Measurements from ENCODE around the gene SNAP29. TPM values are rescaled to one million over a fixed set of nuclear protein-coding genes. Genes with fewer than 3 reads are reported as not detected.

Gene SNAP29
- total RNA-seq, 4 donors from 2014 or later: 8.0 to 25.5 (median 20.3) TPM

- no peak for TF ChIP-seq POLR2A (IDR thresholded peaks at IDR 0.05)
- TF ChIP-seq EP300 (IDR thresholded peaks at IDR 0.05; ENCODE audit: low read depth): no peak
- no peak for TF ChIP-seq POLR2AphosphoS5 (IDR thresholded peaks at IDR 0.05)
- no peak for TF ChIP-seq CTCF (IDR thresholded peaks at IDR 0.05)
- H3K4me3 ChIP-seq: no peak overlapping the region
- no peaks in the 10 kb centered on the region for H3K36me3 ChIP-seq
- intact Hi-C loops (cut with DNase I; ENCODE audit: low total_unique reads): no loop called here
- H3K4me1 ChIP-seq: peaks cover 16 to 50% (median 36%) of the 10 kb centered on the region in 4 donors
- in situ Hi-C loops (cut with MboI; ENCODE audit: low pct_ligation_motif_present in 1 of 4, low pct_unique_long_range_greater_than_20kb in 1 of 4, low sequenced_read_pairs in 3 of 4): no loop called here
- no peak overlapping the region for H3K27ac ChIP-seq
- DNase-seq: no peak
- 84 to 90% methylated on average over 4 of the region's 4 CpGs for WGBS, 2 donors (ENCODE audit: low coverage in 1 of 2)
- no peaks in the 10 kb centered on the region for H3K9me3 ChIP-seq
- H3K27me3 ChIP-seq: no peaks in the 10 kb centered on the region
These were observed 4.6 kb downstream of the SNAP29 start for GRCh38 chr22:20863366-20863765.

GRCh38 chr22:20864186-20864908 is 5.5 kb downstream of the SNAP29 start:
- 90 to 100% methylated on average over 1 to 12 of the region's 12 CpGs for WGBS, 2 donors (ENCODE audit: low coverage in 1 of 2)
- intact Hi-C loops (cut with DNase I; ENCODE audit: low total_unique reads) (no loop called here), in situ Hi-C loops (cut with MboI; ENCODE audit: low pct_ligation_motif_present in 1 of 4, low pct_unique_long_range_greater_than_20kb in 1 of 4, low sequenced_read_pairs in 3 of 4) (no loop called here)
- Histone ChIP-seq H3K27ac (no peak overlapping the region), H3K36me3 (no peaks in the 10 kb centered on the region), H3K4me1 (peaks cover 16 to 49% (median 38%) of the 10 kb centered on the region in 4 donors), H3K4me3 (no peak overlapping the region), H3K27me3 (no peaks in the 10 kb centered on the region), H3K9me3 (no peaks in the 10 kb centered on the region)
- TF ChIP-seq POLR2AphosphoS5 (IDR thresholded peaks at IDR 0.05) (no peak), EP300 (IDR thresholded peaks at IDR 0.05; ENCODE audit: low read depth) (no peak), POLR2A (IDR thresholded peaks at IDR 0.05) (no peak), CTCF (IDR thresholded peaks at IDR 0.05) (no peak)
- no peak for DNase-seq

- Histone ChIP-seq H3K4me3 (no peak overlapping the region), H3K27ac (no peak overlapping the region), H3K36me3 (no peaks in the 10 kb centered on the region), H3K27me3 (no peaks in the 10 kb centered on the region), H3K9me3 (no peaks in the 10 kb centered on the region), H3K4me1 (peaks cover 9 to 39% (median 30%) of the 10 kb centered on the region in 4 donors)
- TF ChIP-seq POLR2A (IDR thresholded peaks at IDR 0.05): no peak
- TF ChIP-seq EP300 (IDR thresholded peaks at IDR 0.05; ENCODE audit: low read depth): no peak
- no peak for DNase-seq
- intact Hi-C loops (cut with DNase I; ENCODE audit: low total_unique reads): no loop called here
- in situ Hi-C loops (cut with MboI; ENCODE audit: low pct_ligation_motif_present in 1 of 4, low pct_unique_long_range_greater_than_20kb in 1 of 4, low sequenced_read_pairs in 3 of 4): no loop called here
- WGBS, 2 donors (ENCODE audit: low coverage in 1 of 2): 88 to 96% methylated on average over 1 to 3 of the region's 3 CpGs
These were observed 6.5 kb downstream of the SNAP29 start for GRCh38 chr22:20865331-20865730.

GRCh38 chr22:20865875-20866445 is 7.2 kb downstream of the SNAP29 start:
- intact Hi-C loops (cut with DNase I; ENCODE audit: low total_unique reads): no loop called here
- Histone ChIP-seq H3K9me3 (no peaks in the 10 kb centered on the region), H3K4me1 (peaks cover 9 to 34% (median 28%) of the 10 kb centered on the region in 4 donors), H3K27ac (peak overlapping the region in 3 of 4 donors; percentile 81 to 88 (median 88)), H3K4me3 (no peak overlapping the region), H3K36me3 (peaks cover 0 to 4% (median 0%) of the 10 kb centered on the region in 4 donors), H3K27me3 (no peaks in the 10 kb centered on the region)
- no peak for DNase-seq
- in situ Hi-C loops (cut with MboI; ENCODE audit: low pct_ligation_motif_present in 1 of 4, low pct_unique_long_range_greater_than_20kb in 1 of 4, low sequenced_read_pairs in 3 of 4): no loop called here
- TF ChIP-seq POLR2AphosphoS5 (IDR thresholded peaks at IDR 0.05): no peak
- TF ChIP-seq CTCF (IDR thresholded peaks at IDR 0.05): no peak
- TF ChIP-seq EP300 (IDR thresholded peaks at IDR 0.05; ENCODE audit: low read depth): no peak
- TF ChIP-seq POLR2A (IDR thresholded peaks at IDR 0.05): no peak
- 89 to 100% methylated on average over 2 to 8 of the region's 8 CpGs for WGBS, 2 donors (ENCODE audit: low coverage in 1 of 2)

All from transverse colon (tissue), 4 donors.